ENCODE measurements around the gene SPINK13. TPM values are rescaled to one million over a fixed set of nuclear protein-coding genes. Genes with fewer than 3 reads are reported as not detected.
A peak's percentile ranks its signal among the peaks of the same experiment; 100 is the strongest.
"Not testable (repeated sequence)": the region's sequence is repeated elsewhere in the genome, so short reads cannot be mapped to it uniquely, and the experiment has no call there.

Gene SPINK13
- not detected in 2 replicates for total RNA-seq (2014; rRNA removed; shearing (Covaris generic))

GRCh38 chr5:148268566-148268965 lies at the start of gene SPINK13:
TSS of gene SPINK13 (plus strand) at chr5:148268794. CDS start at chr5:148270073, 1,279 bp downstream.
- peak; percentile 61 for DNase-seq (ENCODE audit: low spot score)

- DNase-seq (ENCODE audit: low spot score), result no peak
Observed at GRCh38 chr5:148221508-148221907, 47.1 kb upstream of the SPINK13 start.

- no peak for DNase-seq (ENCODE audit: low spot score)
Observed at GRCh38 chr5:148224117-148224742, 44.4 kb upstream of the SPINK13 start.

- DNase-seq (ENCODE audit: low spot score), result no peak
Observed at GRCh38 chr5:148228392-148228984, 40.1 kb upstream of the SPINK13 start.

- no peak for DNase-seq (ENCODE audit: low spot score)
Observed at GRCh38 chr5:148229840-148230239, 38.8 kb upstream of the SPINK13 start.

GRCh38 chr5:148230240-148230639 lies 38.4 kb upstream of the SPINK13 start:
- DNase-seq (ENCODE audit: low spot score), result no peak

GRCh38 chr5:148237785-148238417 lies 30.7 kb upstream of the SPINK13 start:
- no peak for DNase-seq (ENCODE audit: low spot score)

GRCh38 chr5:148238418-148238794 lies 30.2 kb upstream of the SPINK13 start, which contains the start of gene MARCOL:
TSS of gene MARCOL (plus strand) at chr5:148238525. CDS start at chr5:148238598, 73 bp downstream.
- DNase-seq (ENCODE audit: low spot score), result no peak

- no peak for DNase-seq (ENCODE audit: low spot score)
Observed at GRCh38 chr5:148248894-148249293, 19.7 kb upstream of the SPINK13 start.

- DNase-seq (ENCODE audit: low spot score), result no peak
Observed at GRCh38 chr5:148255456-148255855, 13.1 kb upstream of the SPINK13 start.

- no peak for DNase-seq (ENCODE audit: low spot score)
Observed at GRCh38 chr5:148259288-148259687, 9.3 kb upstream of the SPINK13 start.

- DNase-seq (ENCODE audit: low spot score), result no peak
Observed at GRCh38 chr5:148261221-148261620, 7.4 kb upstream of the SPINK13 start.

- DNase-seq (ENCODE audit: low spot score), result peak; percentile 28
Observed at GRCh38 chr5:148267962-148268361, 632 bp upstream of the SPINK13 start.

- DNase-seq (ENCODE audit: low spot score), result not testable (repeated sequence)
Observed at GRCh38 chr5:148275129-148275528, 6.5 kb downstream of the SPINK13 start.

GRCh38 chr5:148280893-148281292 lies 12.3 kb downstream of the SPINK13 start:
- peak; percentile 22 for DNase-seq (ENCODE audit: low spot score)

GRCh38 chr5:148281336-148281735 lies 12.7 kb downstream of the SPINK13 start:
- peak; percentile 4 for DNase-seq (ENCODE audit: low spot score)

- DNase-seq (ENCODE audit: low spot score), result peak; percentile 35
Observed at GRCh38 chr5:148290271-148291195, 21.9 kb downstream of the SPINK13 start.

GRCh38 chr5:148297731-148298130 lies 29.1 kb downstream of the SPINK13 start:
- DNase-seq (ENCODE audit: low spot score), result no peak

GRCh38 chr5:148306446-148306845 lies 37.9 kb downstream of the SPINK13 start:
- peak; percentile 24 for DNase-seq (ENCODE audit: low spot score)

GRCh38 chr5:148309019-148309418 lies 40.4 kb downstream of the SPINK13 start:
- no peak for DNase-seq (ENCODE audit: low spot score)

GRCh38 chr5:148309746-148310145 lies 41.2 kb downstream of the SPINK13 start:
- no peak for DNase-seq (ENCODE audit: low spot score)

- no peak for DNase-seq (ENCODE audit: low spot score)
Observed at GRCh38 chr5:148311484-148311883, 42.9 kb downstream of the SPINK13 start.

Measured in HT-29 (cell line).